ENCODE results near the gene CDH13.

Gene CDH13

DNA sequence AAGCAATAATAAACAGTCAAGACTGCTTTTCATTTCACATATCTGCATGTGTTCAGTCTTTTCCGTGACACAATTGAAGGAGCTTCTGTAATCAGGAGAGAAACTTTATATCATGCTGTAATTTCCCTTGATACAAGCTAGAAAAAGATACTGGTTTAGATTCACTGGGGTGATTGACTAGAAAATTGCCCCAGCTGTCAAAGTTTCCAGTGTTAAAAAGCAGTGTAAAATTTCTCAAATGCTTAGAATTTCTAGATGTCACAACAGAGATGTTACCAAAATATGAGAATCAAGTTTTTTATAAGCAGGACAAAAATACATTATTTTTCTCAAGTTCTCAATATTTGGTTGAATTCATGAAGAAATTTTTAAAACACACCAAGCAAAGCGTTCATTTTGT, 888.6 kb downstream of the CDH13 start:
- Histone ChIP-seq H3K36me3 (ENCODE audit: insufficient read depth, low read length) (no peaks in the 10 kb centered on the region), H3K27me3 (ENCODE audit: control insufficient read depth in 1 of 2, insufficient read depth in 2 of 2, low read length in 2 of 2) (no peaks in the 10 kb centered on the region), H3K4me3 (ENCODE audit: low read depth in 1 of 2, low read length in 2 of 2) (no peak overlapping the region), H3K9me3 (ENCODE audit: low read length) (no peaks in the 10 kb centered on the region), H3K4me1 (ENCODE audit: insufficient read depth, low read length) (no peaks in the 10 kb centered on the region), H3K9ac (ENCODE audit: low read length) (no peak overlapping the region), H3K27ac (ENCODE audit: low read depth, low read length) (no peak overlapping the region)

- Histone ChIP-seq H3K4me1 (ENCODE audit: insufficient read depth, low read length) (no peaks in the 10 kb centered on the region), H3K36me3 (ENCODE audit: insufficient read depth, low read length) (no peaks in the 10 kb centered on the region), H3K27ac (ENCODE audit: low read depth, low read length) (no peak overlapping the region), H3K9me3 (ENCODE audit: low read length) (no peaks in the 10 kb centered on the region), H3K4me3 (ENCODE audit: low read depth in 1 of 2, low read length in 2 of 2) (no peak overlapping the region), H3K27me3 (ENCODE audit: control insufficient read depth in 1 of 2, insufficient read depth in 2 of 2, low read length in 2 of 2) (no peaks in the 10 kb centered on the region), H3K9ac (ENCODE audit: low read length) (no peak overlapping the region)
These were observed 890.2 kb downstream of the CDH13 start for GRCh38 chr16:83516931-83517330.

DNA sequence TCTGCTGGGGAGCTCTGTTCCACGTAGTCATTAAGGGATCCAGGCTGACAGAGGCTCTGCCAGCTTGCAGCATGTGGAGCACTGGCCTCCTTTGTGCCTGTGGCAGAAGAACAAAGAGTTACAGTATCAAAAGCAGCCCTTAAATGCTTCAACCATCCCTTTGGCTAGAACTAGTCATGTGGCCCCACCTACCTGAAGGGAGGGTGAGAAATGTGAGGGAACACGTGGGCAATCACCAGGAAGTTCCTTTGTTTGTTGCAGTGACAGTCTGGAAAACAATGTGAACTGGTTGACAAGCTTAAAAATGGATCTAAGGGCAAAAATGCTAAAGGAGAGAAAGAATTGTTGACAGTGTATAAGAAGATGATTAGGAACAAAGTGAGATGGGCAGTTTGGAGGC, 890.6 kb downstream of the CDH13 start:
- Histone ChIP-seq H3K9ac (ENCODE audit: low read length) (no peak overlapping the region), H3K27me3 (ENCODE audit: control insufficient read depth in 1 of 2, insufficient read depth in 2 of 2, low read length in 2 of 2) (no peaks in the 10 kb centered on the region), H3K9me3 (ENCODE audit: low read length) (no peaks in the 10 kb centered on the region), H3K36me3 (ENCODE audit: insufficient read depth, low read length) (no peaks in the 10 kb centered on the region), H3K4me3 (ENCODE audit: low read depth in 1 of 2, low read length in 2 of 2) (no peak overlapping the region), H3K27ac (ENCODE audit: low read depth, low read length) (no peak overlapping the region), H3K4me1 (ENCODE audit: insufficient read depth, low read length) (no peaks in the 10 kb centered on the region)

GRCh38 chr16:83520596-83520995, 893.8 kb downstream of the CDH13 start:
- Histone ChIP-seq H3K9ac (ENCODE audit: low read length) (no peak overlapping the region), H3K27me3 (ENCODE audit: control insufficient read depth in 1 of 2, insufficient read depth in 2 of 2, low read length in 2 of 2) (no peaks in the 10 kb centered on the region), H3K4me3 (ENCODE audit: low read depth in 1 of 2, low read length in 2 of 2) (no peak overlapping the region), H3K9me3 (ENCODE audit: low read length) (no peaks in the 10 kb centered on the region), H3K27ac (ENCODE audit: low read depth, low read length) (no peak overlapping the region), H3K4me1 (ENCODE audit: insufficient read depth, low read length) (no peaks in the 10 kb centered on the region), H3K36me3 (ENCODE audit: insufficient read depth, low read length) (no peaks in the 10 kb centered on the region)

GRCh38 chr16:83530293-83530692, 903.5 kb downstream of the CDH13 start:
- Histone ChIP-seq H3K27me3 (ENCODE audit: control insufficient read depth in 1 of 2, insufficient read depth in 2 of 2, low read length in 2 of 2) (no peaks in the 10 kb centered on the region), H3K9me3 (ENCODE audit: low read length) (no peaks in the 10 kb centered on the region), H3K9ac (ENCODE audit: low read length) (no peak overlapping the region), H3K4me3 (ENCODE audit: low read depth in 1 of 2, low read length in 2 of 2) (no peak overlapping the region), H3K36me3 (ENCODE audit: insufficient read depth, low read length) (no peaks in the 10 kb centered on the region), H3K27ac (ENCODE audit: low read depth, low read length) (no peak overlapping the region), H3K4me1 (ENCODE audit: insufficient read depth, low read length) (no peaks in the 10 kb centered on the region)

- no peak overlapping the region for H3K9ac ChIP-seq (ENCODE audit: low read length)
- no peak overlapping the region for H3K4me3 ChIP-seq (ENCODE audit: low read depth in 1 of 2, low read length in 2 of 2)
- H3K4me1 ChIP-seq (ENCODE audit: insufficient read depth, low read length): no peaks in the 10 kb centered on the region
- H3K9me3 ChIP-seq (ENCODE audit: low read length): no peaks in the 10 kb centered on the region
- H3K27me3 ChIP-seq (ENCODE audit: control insufficient read depth in 1 of 2, insufficient read depth in 2 of 2, low read length in 2 of 2): no peaks in the 10 kb centered on the region
- H3K36me3 ChIP-seq (ENCODE audit: insufficient read depth, low read length): no peaks in the 10 kb centered on the region
- H3K27ac ChIP-seq (ENCODE audit: low read depth, low read length): no peak overlapping the region
These were observed 905.9 kb downstream of the CDH13 start for GRCh38 chr16:83532634-83533033.

DNA sequence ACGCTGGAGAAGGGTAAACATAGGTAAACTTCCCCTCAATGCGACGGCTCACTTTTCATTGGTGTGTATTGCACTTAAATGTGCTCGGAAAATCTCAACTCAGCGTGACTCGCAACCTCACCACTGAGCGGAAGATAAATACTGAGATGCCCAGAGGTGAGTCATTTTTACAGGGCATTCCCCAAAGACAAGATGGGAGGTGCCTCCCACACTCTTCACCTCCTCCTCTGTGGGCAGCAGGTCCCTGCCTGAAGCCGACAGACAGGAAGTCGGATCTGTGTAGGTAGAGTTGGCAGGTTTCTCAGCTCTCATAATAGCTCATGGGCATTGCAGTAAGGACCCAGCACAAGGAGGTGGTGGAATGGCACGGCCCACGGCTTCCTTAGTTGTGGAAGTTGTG, 906.4 kb downstream of the CDH13 start:
- Histone ChIP-seq H3K4me1 (ENCODE audit: insufficient read depth, low read length) (no peaks in the 10 kb centered on the region), H3K4me3 (ENCODE audit: low read depth in 1 of 2, low read length in 2 of 2) (no peak overlapping the region), H3K27me3 (ENCODE audit: control insufficient read depth in 1 of 2, insufficient read depth in 2 of 2, low read length in 2 of 2) (no peaks in the 10 kb centered on the region), H3K36me3 (ENCODE audit: insufficient read depth, low read length) (no peaks in the 10 kb centered on the region), H3K27ac (ENCODE audit: low read depth, low read length) (no peak overlapping the region), H3K9ac (ENCODE audit: low read length) (no peak overlapping the region), H3K9me3 (ENCODE audit: low read length) (no peaks in the 10 kb centered on the region)

DNA sequence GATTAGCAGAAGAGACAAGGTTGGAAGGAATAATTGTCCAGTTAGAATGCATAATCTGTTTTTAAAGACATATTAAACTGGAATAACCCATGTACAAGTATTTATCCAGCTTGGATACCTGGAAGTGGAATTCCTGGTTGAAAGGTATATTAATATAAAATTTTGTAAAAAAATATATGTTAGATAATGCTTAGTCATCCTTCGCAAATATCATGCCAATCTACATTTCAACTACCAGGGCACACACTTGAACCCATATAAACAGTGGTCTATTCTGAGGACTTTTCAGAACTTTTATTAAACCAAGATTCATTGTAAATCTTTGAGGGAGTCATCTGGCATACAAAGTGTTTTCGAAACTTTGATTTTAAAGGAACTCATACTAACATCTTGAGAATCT, 911.9 kb downstream of the CDH13 start:
- H3K4me1 ChIP-seq (ENCODE audit: insufficient read depth, low read length): peaks cover 10% of the 10 kb centered on the region
- no peak overlapping the region for H3K9ac ChIP-seq (ENCODE audit: low read length)
- no peak overlapping the region for H3K4me3 ChIP-seq (ENCODE audit: low read depth in 1 of 2, low read length in 2 of 2)
- H3K36me3 ChIP-seq (ENCODE audit: insufficient read depth, low read length): no peaks in the 10 kb centered on the region
- H3K27ac ChIP-seq (ENCODE audit: low read depth, low read length): no peak overlapping the region
- H3K9me3 ChIP-seq (ENCODE audit: low read length): no peaks in the 10 kb centered on the region
- H3K27me3 ChIP-seq (ENCODE audit: control insufficient read depth in 1 of 2, insufficient read depth in 2 of 2, low read length in 2 of 2): no peaks in the 10 kb centered on the region

- no peak overlapping the region for H3K4me3 ChIP-seq (ENCODE audit: low read depth in 1 of 2, low read length in 2 of 2)
- H3K27me3 ChIP-seq (ENCODE audit: control insufficient read depth in 1 of 2, insufficient read depth in 2 of 2, low read length in 2 of 2): no peaks in the 10 kb centered on the region
- H3K9ac ChIP-seq (ENCODE audit: low read length): no peak overlapping the region
- H3K4me1 ChIP-seq (ENCODE audit: insufficient read depth, low read length): peaks cover 10% of the 10 kb centered on the region
- no peak overlapping the region for H3K27ac ChIP-seq (ENCODE audit: low read depth, low read length)
- H3K9me3 ChIP-seq (ENCODE audit: low read length): no peaks in the 10 kb centered on the region
- no peaks in the 10 kb centered on the region for H3K36me3 ChIP-seq (ENCODE audit: insufficient read depth, low read length)
These were observed 913.1 kb downstream of the CDH13 start for GRCh38 chr16:83539736-83540490.

DNA sequence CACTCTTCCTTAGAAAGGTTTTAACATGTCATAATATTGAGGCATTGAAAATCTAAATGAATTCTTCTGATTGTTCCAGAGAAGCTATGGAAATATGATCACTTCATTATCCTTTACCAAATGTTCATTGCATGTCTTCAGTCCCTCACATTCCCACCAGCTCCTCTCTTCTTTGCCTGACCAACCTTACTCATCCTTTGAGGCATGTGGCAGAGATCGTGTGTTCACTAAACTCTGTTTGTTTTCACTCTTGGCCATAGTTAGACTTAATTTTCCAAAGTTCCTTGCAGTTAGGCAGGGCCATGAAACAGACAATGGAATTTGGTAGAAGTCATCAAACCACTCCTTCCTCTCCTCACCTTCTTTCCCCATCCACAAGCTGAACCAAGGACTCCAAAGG, 914.5 kb downstream of the CDH13 start:
- Histone ChIP-seq H3K9ac (ENCODE audit: low read length) (no peak overlapping the region), H3K9me3 (ENCODE audit: low read length) (no peaks in the 10 kb centered on the region), H3K36me3 (ENCODE audit: insufficient read depth, low read length) (no peaks in the 10 kb centered on the region), H3K27ac (ENCODE audit: low read depth, low read length) (no peak overlapping the region), H3K4me1 (ENCODE audit: insufficient read depth, low read length) (peaks cover 10% of the 10 kb centered on the region), H3K4me3 (ENCODE audit: low read depth in 1 of 2, low read length in 2 of 2) (no peak overlapping the region), H3K27me3 (ENCODE audit: control insufficient read depth in 1 of 2, insufficient read depth in 2 of 2, low read length in 2 of 2) (no peaks in the 10 kb centered on the region)

DNA sequence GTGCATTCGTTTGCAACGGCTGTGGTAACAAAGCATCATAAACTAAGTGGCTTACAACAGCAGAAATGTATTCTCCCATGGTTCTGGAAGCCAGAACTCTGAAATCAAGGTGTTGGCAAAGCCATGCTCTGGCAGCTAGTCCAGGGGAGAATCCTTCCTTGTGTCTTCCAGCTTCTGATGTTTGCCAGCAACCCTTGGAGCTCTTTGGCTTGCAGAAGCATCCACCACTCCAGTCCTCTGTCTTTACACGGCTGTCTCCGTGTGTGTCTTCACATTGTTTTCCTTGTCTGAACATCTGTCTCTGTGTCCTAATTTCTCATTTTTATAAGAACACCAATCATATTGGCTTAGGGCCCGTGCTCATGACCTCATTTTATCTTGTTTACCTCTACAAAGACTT, 915.7 kb downstream of the CDH13 start:
- Histone ChIP-seq H3K4me3 (ENCODE audit: low read depth in 1 of 2, low read length in 2 of 2) (no peak overlapping the region), H3K9me3 (ENCODE audit: low read length) (no peaks in the 10 kb centered on the region)

More for the DNA sequence above, 915.7 kb downstream of the CDH13 start:
- Histone ChIP-seq H3K4me1 (ENCODE audit: insufficient read depth, low read length) (peaks cover 10% of the 10 kb centered on the region), H3K36me3 (ENCODE audit: insufficient read depth, low read length) (no peaks in the 10 kb centered on the region), H3K27me3 (ENCODE audit: control insufficient read depth in 1 of 2, insufficient read depth in 2 of 2, low read length in 2 of 2) (no peaks in the 10 kb centered on the region), H3K27ac (ENCODE audit: low read depth, low read length) (no peak overlapping the region), H3K9ac (ENCODE audit: low read length) (no peak overlapping the region)

All from muscle layer of colon (tissue), 2 donors.